HFFc6 (cell line): Measurements from ENCODE around the gene CLDN1. TPM values are rescaled to one million over a fixed set of nuclear protein-coding genes. Genes with fewer than 3 reads are reported as not detected.

Experiments used
- DNase-seq: peaks from one replicate; pipeline ENCODE4 v3.0.0-alpha.2; 2018
- H3K27ac Mint-ChIP-seq: 2 replicates; pipeline ENCODE4 v1.8.0; 2020; ENCODE audit warnings: mild to moderate bottlenecking, mixed read lengths
- H3K27me3 Mint-ChIP-seq: 2 replicates; pipeline ENCODE4 v1.8.0; 2021; ENCODE audit warnings: mild to moderate bottlenecking, moderate library complexity, mixed read lengths; ENCODE audit not compliant: insufficient read depth
- H3K36me3 Mint-ChIP-seq: 2 replicates; pipeline ENCODE4 v1.8.0; 2021; ENCODE audit warnings: low read depth, mixed read lengths
- H3K4me1 Mint-ChIP-seq: 2 replicates; pipeline ENCODE4 v1.8.0; 2020; ENCODE audit warnings: low read depth, mixed read lengths
- H3K4me3 Mint-ChIP-seq: 2 replicates; pipeline ENCODE4 v1.8.0; 2020; ENCODE audit warnings: mild to moderate bottlenecking, moderate library complexity, mixed read lengths
- H3K9me3 Mint-ChIP-seq: 2 replicates; pipeline ENCODE4 v1.8.0; 2020; ENCODE audit warnings: mild to moderate bottlenecking, mixed read lengths
- total RNA-seq, 6 experiments: library from RNA; stranded (reverse); fragmentation: NEBNext Ultra II Directional; extraction: Animal tissue kit (Norgen Biotek cat#: 25700); gene quantifications; 2 replicates in 1 of 6; 3 replicates in 5 of 6; pipeline ENCODE4 v1.2.3, GENCODE V29; 2021
- TF ChIP-seq, protein P1 (sequence below): fragments of 200-600 bp; sonication (generic); IDR thresholded peaks from 2 replicates; pipeline ENCODE4 v1.5.0; 2021; ENCODE audit warnings: antibody characterized with exemption, mild to moderate bottlenecking

Gene CLDN1
- total RNA-seq, 6 experiments from 2014 or later: 0.61 to 0.85 (median 0.79) TPM

- H3K27ac Mint-ChIP-seq: no peak overlapping the region
- H3K9me3 Mint-ChIP-seq: no peaks in the 10 kb centered on the region
- TF ChIP-seq, protein P1, sequence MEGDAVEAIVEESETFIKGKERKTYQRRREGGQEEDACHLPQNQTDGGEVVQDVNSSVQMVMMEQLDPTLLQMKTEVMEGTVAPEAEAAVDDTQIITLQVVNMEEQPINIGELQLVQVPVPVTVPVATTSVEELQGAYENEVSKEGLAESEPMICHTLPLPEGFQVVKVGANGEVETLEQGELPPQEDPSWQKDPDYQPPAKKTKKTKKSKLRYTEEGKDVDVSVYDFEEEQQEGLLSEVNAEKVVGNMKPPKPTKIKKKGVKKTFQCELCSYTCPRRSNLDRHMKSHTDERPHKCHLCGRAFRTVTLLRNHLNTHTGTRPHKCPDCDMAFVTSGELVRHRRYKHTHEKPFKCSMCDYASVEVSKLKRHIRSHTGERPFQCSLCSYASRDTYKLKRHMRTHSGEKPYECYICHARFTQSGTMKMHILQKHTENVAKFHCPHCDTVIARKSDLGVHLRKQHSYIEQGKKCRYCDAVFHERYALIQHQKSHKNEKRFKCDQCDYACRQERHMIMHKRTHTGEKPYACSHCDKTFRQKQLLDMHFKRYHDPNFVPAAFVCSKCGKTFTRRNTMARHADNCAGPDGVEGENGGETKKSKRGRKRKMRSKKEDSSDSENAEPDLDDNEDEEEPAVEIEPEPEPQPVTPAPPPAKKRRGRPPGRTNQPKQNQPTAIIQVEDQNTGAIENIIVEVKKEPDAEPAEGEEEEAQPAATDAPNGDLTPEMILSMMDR: no peak
- no peaks in the 10 kb centered on the region for H3K36me3 Mint-ChIP-seq
- H3K27me3 Mint-ChIP-seq: no peaks in the 10 kb centered on the region
- no peak overlapping the region for H3K4me3 Mint-ChIP-seq
- DNase-seq: no peak
- H3K4me1 Mint-ChIP-seq: peaks cover 19% of the 10 kb centered on the region
Measured at GRCh38 chr3:190261740-190262139, 60.5 kb downstream of the CLDN1 start.

DNA sequence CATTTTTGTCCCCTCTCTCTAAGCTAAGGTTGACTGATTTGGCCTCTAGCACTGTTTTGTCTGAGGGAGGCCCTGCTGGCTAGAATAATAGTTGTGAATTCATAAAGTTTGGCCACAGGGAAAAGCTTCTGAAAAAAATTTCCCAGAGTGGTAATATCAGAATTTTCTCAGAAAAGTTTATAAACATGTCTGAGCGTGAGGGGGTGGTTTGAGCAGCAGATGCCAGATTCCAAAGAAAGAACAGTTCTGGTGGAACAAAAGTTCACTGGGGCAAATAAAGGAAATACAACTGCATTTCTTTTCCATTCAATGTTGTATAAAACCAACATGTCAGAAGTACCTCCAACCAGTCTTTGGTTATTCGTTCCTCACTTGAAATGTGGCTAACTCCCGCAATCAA is 61.2 kb downstream of the CLDN1 start:
- H3K4me1 Mint-ChIP-seq: peaks cover 12% of the 10 kb centered on the region
- H3K9me3 Mint-ChIP-seq: no peaks in the 10 kb centered on the region
- no peak overlapping the region for H3K4me3 Mint-ChIP-seq
- TF ChIP-seq, protein P1: no peak
- no peak for DNase-seq
- H3K27me3 Mint-ChIP-seq: no peaks in the 10 kb centered on the region
- H3K36me3 Mint-ChIP-seq: no peaks in the 10 kb centered on the region
- H3K27ac Mint-ChIP-seq: no peak overlapping the region

DNA sequence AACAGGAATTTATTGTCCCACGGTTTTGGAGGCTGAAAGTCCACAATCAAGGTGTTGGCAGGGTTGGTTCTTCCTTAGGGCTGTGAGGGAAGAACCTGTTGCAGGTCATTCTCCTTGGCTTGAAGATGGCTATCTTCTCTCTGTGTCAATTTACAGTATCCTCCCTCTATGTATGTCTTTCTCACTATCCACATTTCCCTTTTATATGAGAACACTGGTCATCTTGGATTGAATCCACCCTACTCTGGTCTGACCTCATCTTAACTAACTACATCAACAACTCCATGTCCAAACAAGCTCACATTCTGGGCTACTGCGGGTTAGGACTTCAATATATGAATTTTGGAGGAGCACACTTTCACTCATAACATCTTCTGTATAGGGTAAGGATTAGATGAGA is 61.9 kb downstream of the CLDN1 start:
- Mint-ChIP-seq H3K4me1 (peaks cover 5% of the 10 kb centered on the region), H3K36me3 (no peaks in the 10 kb centered on the region), H3K27ac (no peak overlapping the region), H3K27me3 (no peaks in the 10 kb centered on the region), H3K4me3 (no peak overlapping the region), H3K9me3 (no peaks in the 10 kb centered on the region)
- DNase-seq: no peak
- TF ChIP-seq, protein P1: no peak

DNA sequence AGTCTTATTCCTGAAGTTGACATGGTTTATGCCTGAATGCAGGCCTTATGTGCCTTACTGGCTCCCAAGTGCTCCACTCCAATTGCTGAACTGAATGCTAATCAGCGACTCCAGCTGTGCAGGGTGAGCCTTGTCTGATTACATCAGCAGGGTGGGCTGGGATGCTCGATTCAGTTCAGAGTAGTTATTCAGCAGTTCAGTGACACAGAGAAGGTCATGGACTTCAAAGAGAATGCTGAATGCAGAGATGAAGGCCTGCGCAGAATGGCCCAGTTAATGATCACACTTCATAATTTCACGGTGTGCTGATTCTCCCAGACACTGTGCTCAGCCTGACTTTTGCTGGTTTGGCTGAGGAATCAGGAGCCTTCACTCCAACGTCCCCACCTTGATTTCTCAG is 63.6 kb downstream of the CLDN1 start:
- Mint-ChIP-seq H3K27me3 (no peaks in the 10 kb centered on the region), H3K36me3 (no peaks in the 10 kb centered on the region), H3K4me1 (no peaks in the 10 kb centered on the region), H3K9me3 (no peaks in the 10 kb centered on the region), H3K27ac (no peak overlapping the region), H3K4me3 (no peak overlapping the region)
- no peak for DNase-seq
- TF ChIP-seq, protein P1: no peak

Other genes starting within 250 kb of the CLDN1 start
- 10 to 100 TPM; 37.6 to 43.2 (median 39.5) TPM for gene P3H2, start 201.5 kb downstream of the CLDN1 start, total RNA-seq
- gene CLDN16, start 65.7 kb upstream of the CLDN1 start, total RNA-seq: under 1 TPM in 2 of 6 experiments, not detected in 4; 0.05 to 0.07 TPM
- gene TMEM207, start 127.5 kb upstream of the CLDN1 start, total RNA-seq: not detected
- gene IL1RAP, start 191.6 kb upstream of the CLDN1 start, total RNA-seq: 1 to 10 TPM; 3.4 to 6.7 (median 5.3) TPM